Left ventricle myocardium inferior (tissue), 1 donor: ENCODE measurements around the gene DVL1. TPM values are rescaled to one million over a fixed set of nuclear protein-coding genes. Genes with fewer than 3 reads are reported as not detected.

ENCODE experiments used
- DNase-seq: peaks from one replicate; pipeline ENCODE4 v3.0.0-alpha.2; 2020
- H3K27ac ChIP-seq: fragments of 200-600 bp; replicated peaks from 2 replicates; pipeline ENCODE4 v1.8.0; 2021
- H3K27me3 ChIP-seq: fragments of 200-600 bp; 2 replicates; pipeline ENCODE4 v1.8.0; 2021; ENCODE audit warnings: low read depth
- H3K36me3 ChIP-seq: fragments of 200-600 bp; 2 replicates; pipeline ENCODE4 v1.8.0; 2021
- H3K4me1 ChIP-seq: fragments of 200-600 bp; 2 replicates; pipeline ENCODE4 v1.8.0; 2021
- H3K4me3 ChIP-seq: fragments of 200-600 bp; 2 replicates; pipeline ENCODE4 v1.8.0; 2021; ENCODE audit warnings: mild to moderate bottlenecking, moderate library complexity
- H3K9me3 ChIP-seq: fragments of 200-600 bp; replicated peaks from 2 replicates; pipeline ENCODE4 v1.8.0; 2021
- CTCF ChIP-seq: fragments of 200-600 bp; IDR thresholded peaks from 2 replicates; pipeline ENCODE4 v1.8.0; 2021; ENCODE audit warnings: antibody characterized with exemption, mild to moderate bottlenecking, borderline replicate concordance
- intact Hi-C: fragments of 100-400 bp; cut with micrococcal nuclease; formaldehyde crosslinking; loops from one replicate; pipeline ENCODE4 v1.11.0; 2022
- total RNA-seq: library from RNA; stranded (reverse); fragmentation: NEBNext Ultra II Directional; extraction: Animal tissue kit (Norgen Biotek cat#: 25700); gene quantifications from one replicate; pipeline ENCODE4 v1.2.1, GENCODE V29; 2021
- donor health status: DM: no; HTN: yes; CAD: no; lungs with severe emphysema.

The DVL1 gene
- total RNA-seq, 1 donor from 2014 or later, result 93.0 TPM

- Histone ChIP-seq H3K27me3 (no peaks in the 10 kb centered on the region), H3K4me1 (peaks cover 59% of the 10 kb centered on the region), H3K36me3 (no peaks in the 10 kb centered on the region), H3K4me3 (peak overlapping the region; percentile 84), H3K27ac (peak overlapping the region; percentile 91), H3K9me3 (no peaks in the 10 kb centered on the region)
- intact Hi-C loops, result no loop called here
- no peak for TF ChIP-seq CTCF
- DNase-seq, result no peak
Observed at GRCh38 chr1:1347026-1347595, 2.1 kb downstream of the DVL1 start.

GRCh38 chr1:1346501-1346890, 2.7 kb downstream of the DVL1 start:
- Histone ChIP-seq H3K4me1 (peaks cover 53% of the 10 kb centered on the region), H3K4me3 (peak overlapping the region; percentile 84), H3K9me3 (no peaks in the 10 kb centered on the region), H3K27me3 (no peaks in the 10 kb centered on the region), H3K27ac (peak overlapping the region; percentile 91), H3K36me3 (peaks cover 5% of the 10 kb centered on the region)
- intact Hi-C loops, result no loop called here
- no peak for TF ChIP-seq CTCF
- no peak for DNase-seq

- DNase-seq, result no peak
- TF ChIP-seq CTCF, result no peak
- intact Hi-C loops, result no loop called here
- no peaks in the 10 kb centered on the region for H3K27me3 ChIP-seq
- peak overlapping the region; percentile 91 for H3K27ac ChIP-seq
- no peaks in the 10 kb centered on the region for H3K9me3 ChIP-seq
- peaks cover 51% of the 10 kb centered on the region for H3K4me1 ChIP-seq
- H3K4me3 ChIP-seq, result peak overlapping the region; percentile 84
- H3K36me3 ChIP-seq, result peaks cover 10% of the 10 kb centered on the region
Observed at GRCh38 chr1:1345860-1346500, 3.2 kb downstream of the DVL1 start.

- no peaks in the 10 kb centered on the region for H3K9me3 ChIP-seq
- H3K4me1 ChIP-seq, result peaks cover 51% of the 10 kb centered on the region
- peaks cover 14% of the 10 kb centered on the region for H3K36me3 ChIP-seq
- no peaks in the 10 kb centered on the region for H3K27me3 ChIP-seq
- DNase-seq, result no peak
- intact Hi-C loops, result no loop called here
- H3K4me3 ChIP-seq, result no peak overlapping the region
- H3K27ac ChIP-seq, result peak overlapping the region; percentile 91
- no peak for TF ChIP-seq CTCF
Observed at GRCh38 chr1:1345384-1345783, 3.8 kb downstream of the DVL1 start.

- Histone ChIP-seq H3K27me3 (no peaks in the 10 kb centered on the region), H3K4me1 (peaks cover 51% of the 10 kb centered on the region), H3K36me3 (peaks cover 20% of the 10 kb centered on the region), H3K9me3 (no peaks in the 10 kb centered on the region), H3K27ac (no peak overlapping the region), H3K4me3 (no peak overlapping the region)
- no peak for DNase-seq
- TF ChIP-seq CTCF, result peak; percentile 39
- intact Hi-C loops, result no loop called here
Observed at GRCh38 chr1:1344655-1345361, 4.4 kb downstream of the DVL1 start.
